Left renal cortex interstitium (tissue), 4 donors: ENCODE measurements around the gene INSC. TPM values are rescaled to one million over a fixed set of nuclear protein-coding genes. Genes with fewer than 3 reads are reported as not detected.
"Not testable (repeated sequence)": the region's sequence is repeated elsewhere in the genome, so short reads cannot be mapped to it uniquely, and the experiment has no call there.

Experiments used
- DNase-seq, 4 donors: peaks; one replicate each; pipeline ENCODE4 v3.0.0-alpha.2; 2013; ENCODE audit warnings: low read depth in 4 of 4, low spot score in 2 of 4, missing footprints in 1 of 4
- polyA plus RNA-seq, 4 donors: library from polyadenylated mRNA; unstranded; fragments of 120-200 nt; gene quantifications; one replicate each; pipeline ENCODE4 v1.2.1, GENCODE V29; 2013; ENCODE audit not compliant: insufficient read length in 4 of 4

INSC gene
- under 1 TPM; 0.65 to 0.93 (median 0.83) TPM for polyA plus RNA-seq

- DNase-seq = no peak
Measured at GRCh38 chr11:15114501-15115475, at the start of gene INSC. INSC (plus strand) TSS chr11:15114923; CDS start chr11:15149175, 34,252 bp downstream.

GRCh38 chr11:15069751-15070150 is 45.0 kb upstream of the INSC start:
- not testable (repeated sequence) for DNase-seq

GRCh38 chr11:15071556-15072255 is 43.0 kb upstream of the INSC start:
- no peak for DNase-seq

GRCh38 chr11:15072551-15073143 is 42.1 kb upstream of the INSC start:
- DNase-seq = no peak

- peak; percentile 9 to 28 (median 19) for DNase-seq
Measured at GRCh38 chr11:15073361-15074205, 41.1 kb upstream of the INSC start, which contains the start of gene CALCB. CALCB (plus strand) TSS chr11:15073593; CDS start chr11:15074719, 1,126 bp downstream.

GRCh38 chr11:15074206-15075161 is 40.2 kb upstream of the INSC start:
- DNase-seq = peak; percentile 47 to 73 (median 58)

- DNase-seq = no peak
Measured at GRCh38 chr11:15075162-15075526, 39.6 kb upstream of the INSC start.

- DNase-seq = no peak
Measured at GRCh38 chr11:15091175-15091574, 23.5 kb upstream of the INSC start.

GRCh38 chr11:15091625-15092024 is 23.1 kb upstream of the INSC start:
- DNase-seq = no peak

- no peak for DNase-seq
Measured at GRCh38 chr11:15093432-15093831, 21.3 kb upstream of the INSC start.

GRCh38 chr11:15095736-15096228 is 18.9 kb upstream of the INSC start:
- DNase-seq = no peak

GRCh38 chr11:15097411-15097810 is 17.3 kb upstream of the INSC start:
- DNase-seq = no peak

GRCh38 chr11:15099267-15099666 is 15.5 kb upstream of the INSC start:
- DNase-seq = no peak

GRCh38 chr11:15101072-15101709 is 13.5 kb upstream of the INSC start:
- DNase-seq = peak in 2 of 4 donors; percentile 24 to 39

- DNase-seq = no peak
Measured at GRCh38 chr11:15104166-15104565, 10.6 kb upstream of the INSC start.

GRCh38 chr11:15106201-15106965 is 8.3 kb upstream of the INSC start:
- DNase-seq = no peak

- no peak for DNase-seq
Measured at GRCh38 chr11:15107730-15108515, 6.8 kb upstream of the INSC start.
